Endometrium (tissue), 2 donors: Measurements from ENCODE around the gene ZNF365.
A peak's percentile ranks its signal among the peaks of the same experiment; 100 is the strongest.
"Not testable (repeated sequence)": the region's sequence is repeated elsewhere in the genome, so short reads cannot be mapped to it uniquely, and the experiment has no call there.

Experiments
- FAIRE-seq: peaks from 2 replicates; lab custom pipeline; 2012; peaks lifted over from hg19 to GRCh38; lab: Jason Lieb, UNC
- donor health status: control.
- donor health status: control.

The ZNF365 gene

GRCh38 chr10:62377026-62377415 is 2.9 kb downstream of the ZNF365 start:
- FAIRE-seq, result no peak

DNA sequence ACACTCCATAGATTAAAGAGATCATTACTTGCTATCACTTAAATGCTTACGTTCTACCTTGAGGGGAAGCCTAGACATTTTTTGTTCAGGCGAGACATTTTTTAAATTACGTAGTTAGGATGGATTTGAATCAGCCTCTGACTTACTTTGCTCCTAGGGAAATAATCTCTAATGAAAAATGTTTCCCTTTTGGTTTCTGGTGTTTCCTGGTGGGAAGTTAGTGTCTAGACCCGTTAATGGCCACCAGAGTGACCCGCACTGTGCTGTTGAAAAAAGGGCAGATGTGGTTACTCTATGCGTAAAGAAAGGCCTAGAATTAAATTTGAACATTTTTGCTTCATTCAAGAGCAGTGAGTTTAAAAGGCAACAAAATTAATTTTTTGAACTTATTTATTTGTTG is 3.8 kb downstream of the ZNF365 start:
- no peak for FAIRE-seq

DNA sequence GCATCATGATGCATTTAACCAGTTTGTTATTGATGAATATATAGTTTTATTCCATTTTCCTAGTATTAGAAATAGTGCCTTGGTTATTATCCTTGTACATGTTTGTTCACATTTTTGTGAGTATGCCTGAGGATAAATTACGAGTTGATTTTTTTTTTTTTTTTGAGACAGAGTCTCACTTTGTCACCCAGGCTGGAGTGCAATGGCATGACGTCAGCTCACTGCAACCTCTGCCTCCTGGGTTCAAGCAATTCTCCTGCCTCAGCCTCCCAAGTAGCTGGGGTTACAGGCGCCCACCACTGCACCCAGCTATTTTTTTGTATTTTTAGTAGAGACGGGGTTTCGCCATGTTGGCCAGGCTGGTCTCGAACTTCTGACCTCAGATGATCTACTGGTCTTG is 4.7 kb downstream of the ZNF365 start:
- FAIRE-seq, result not testable (repeated sequence)

DNA sequence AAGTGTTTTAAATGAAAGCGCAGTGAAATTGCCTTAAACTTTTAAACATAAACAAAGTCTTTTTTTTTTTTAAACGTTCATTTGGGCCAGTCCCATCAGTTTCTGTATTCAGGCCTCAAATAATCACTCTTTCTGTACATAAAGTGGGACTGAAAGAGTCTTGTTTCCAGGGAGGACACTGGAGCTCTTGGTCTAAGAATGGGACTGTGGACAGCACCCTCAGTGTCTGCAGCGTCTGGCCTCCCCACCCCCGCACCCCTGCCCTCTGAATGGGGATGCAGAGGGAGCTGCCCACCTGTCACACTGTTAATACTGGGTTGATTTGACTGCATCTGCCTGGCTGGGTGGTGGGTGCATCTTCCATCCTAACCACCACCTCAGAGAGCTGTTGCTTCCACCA is 5.2 kb downstream of the ZNF365 start:
- no peak for FAIRE-seq

- FAIRE-seq, result no peak
These were observed 5.8 kb downstream of the ZNF365 start for GRCh38 chr10:62380016-62380415.

GRCh38 chr10:62381385-62382102 is 7.4 kb downstream of the ZNF365 start:
- no peak for FAIRE-seq

GRCh38 chr10:62382831-62383230 is 8.7 kb downstream of the ZNF365 start:
- FAIRE-seq, result no peak

- FAIRE-seq, result peak; percentile 73
These were observed 9.9 kb downstream of the ZNF365 start for GRCh38 chr10:62384057-62384446.

- no peak for FAIRE-seq
These were observed 10.4 kb downstream of the ZNF365 start for GRCh38 chr10:62384447-62385081.

GRCh38 chr10:62386356-62387320 is 12.5 kb downstream of the ZNF365 start:
- no peak for FAIRE-seq

- FAIRE-seq, result no peak
These were observed 14.2 kb downstream of the ZNF365 start for GRCh38 chr10:62388328-62388727.

DNA sequence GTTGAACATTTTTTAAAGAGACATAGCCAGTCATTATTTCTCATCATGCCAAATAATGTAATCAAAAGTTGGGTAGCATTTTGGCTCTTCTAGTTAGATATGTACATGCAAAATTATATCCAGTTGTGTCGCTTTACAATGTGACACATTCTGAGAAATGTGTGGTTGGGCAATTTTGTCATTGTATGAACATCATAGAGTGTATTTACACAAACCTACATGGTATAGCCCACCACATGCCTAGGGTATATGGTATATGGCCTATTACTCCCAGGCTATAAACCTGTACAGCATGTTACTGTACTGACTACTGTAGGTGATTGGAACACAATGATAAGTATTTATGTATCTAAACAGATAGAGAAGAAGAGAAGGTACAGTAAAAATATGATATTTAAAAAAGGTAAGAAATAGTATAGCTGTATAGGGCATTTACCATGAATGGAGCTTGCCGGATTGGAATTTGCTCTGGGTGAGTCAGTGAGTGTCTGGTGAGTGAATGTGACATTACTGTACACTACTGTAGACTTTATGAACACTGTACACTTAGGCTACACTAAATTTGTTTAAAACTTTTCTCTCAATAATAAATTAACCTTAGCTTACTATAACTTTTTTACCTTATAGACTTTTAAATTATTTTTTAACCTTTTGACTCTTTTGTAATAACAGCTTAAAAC is 16.5 kb downstream of the ZNF365 start:
- FAIRE-seq, result peak; percentile 45

- no peak for FAIRE-seq
These were observed 19.1 kb downstream of the ZNF365 start for GRCh38 chr10:62393237-62393636.

GRCh38 chr10:62394556-62395018 is 20.4 kb downstream of the ZNF365 start:
- no peak for FAIRE-seq

- FAIRE-seq, result no peak
These were observed 21.7 kb downstream of the ZNF365 start for GRCh38 chr10:62395892-62396291.

DNA sequence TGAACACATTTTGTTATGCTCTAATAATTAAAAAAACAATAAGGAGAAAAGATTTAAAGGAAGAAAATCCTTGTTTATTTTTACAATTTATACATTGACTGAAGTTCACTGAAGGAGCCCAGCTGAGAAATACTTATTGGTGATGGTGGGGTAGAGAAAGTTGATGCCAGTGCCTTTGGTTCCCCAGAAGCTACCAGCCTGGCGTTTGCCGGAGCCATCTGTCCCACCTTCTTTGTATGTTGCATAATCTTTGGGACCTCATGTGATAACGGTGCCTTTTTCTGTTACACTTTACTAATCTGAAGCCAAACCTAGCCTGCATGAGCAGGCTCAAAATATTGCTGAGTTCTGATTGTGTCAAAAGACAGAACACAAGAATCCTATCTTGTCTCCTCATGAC is 22.7 kb downstream of the ZNF365 start:
- FAIRE-seq, result no peak

DNA sequence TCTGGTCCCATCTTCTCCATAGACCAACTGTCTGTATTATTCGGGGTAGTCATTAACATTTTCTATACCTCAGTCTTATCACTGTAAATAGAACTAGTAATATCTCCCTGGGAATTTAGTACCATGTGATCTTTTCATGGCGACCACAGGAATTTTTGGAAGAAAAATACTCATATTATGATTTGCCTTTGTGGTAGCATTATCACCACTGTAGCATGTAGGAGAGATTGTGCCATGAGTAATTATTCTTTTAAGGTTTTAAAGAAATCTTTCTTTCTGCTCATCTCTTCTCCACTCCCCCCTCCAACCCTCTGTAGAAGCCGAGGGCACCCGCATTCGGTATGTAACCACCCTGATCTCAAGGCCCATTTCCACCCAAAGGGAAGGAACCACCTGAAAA is 25.0 kb downstream of the ZNF365 start:
- no peak for FAIRE-seq

DNA sequence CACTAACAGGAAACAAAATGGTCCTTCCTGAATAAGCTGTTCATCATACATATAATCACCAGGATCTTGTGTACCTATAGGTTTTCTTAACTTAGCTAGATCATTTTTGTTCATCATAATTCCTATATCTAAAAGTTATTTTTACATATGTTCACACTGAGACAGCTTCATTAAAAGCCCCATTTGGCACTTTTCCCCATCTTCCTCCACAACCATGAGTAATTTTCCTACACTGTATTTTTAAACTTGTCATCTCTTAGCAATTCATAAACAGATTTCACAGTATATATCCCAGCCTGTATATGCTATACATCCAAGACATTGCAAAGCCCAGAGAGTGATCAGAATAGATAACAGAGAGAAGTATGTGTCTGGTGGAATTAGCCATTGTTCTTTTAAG is 28.3 kb downstream of the ZNF365 start:
- FAIRE-seq, result no peak

- FAIRE-seq, result not testable (repeated sequence)
These were observed 36.4 kb downstream of the ZNF365 start for GRCh38 chr10:62410528-62410927.

- FAIRE-seq, result not testable (repeated sequence)
These were observed 36.8 kb downstream of the ZNF365 start for GRCh38 chr10:62410934-62411333.

- no peak for FAIRE-seq
These were observed 38.9 kb downstream of the ZNF365 start for GRCh38 chr10:62413048-62413447.

DNA sequence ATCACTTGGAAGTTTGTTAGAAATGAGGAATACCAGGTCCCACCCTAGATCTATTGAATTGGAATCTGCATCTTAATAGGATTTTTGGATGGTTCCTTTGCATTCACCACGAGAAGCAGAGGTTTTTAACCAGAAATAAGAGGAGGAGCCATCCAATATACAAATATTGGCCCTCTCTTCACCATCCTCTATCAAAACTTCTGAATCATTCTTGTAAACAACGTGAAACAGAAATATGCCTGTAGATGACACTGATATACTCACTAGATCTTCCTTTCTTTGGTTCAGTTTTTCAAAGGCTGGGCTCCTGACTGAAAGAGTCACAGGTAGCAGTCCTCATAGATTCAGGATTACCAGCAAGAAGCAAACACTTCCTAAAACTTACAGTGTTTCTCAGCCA is 39.5 kb downstream of the ZNF365 start:
- FAIRE-seq, result no peak
